ENCODE data around the gene LMO7. TPM values are rescaled to one million over a fixed set of nuclear protein-coding genes. Genes with fewer than 3 reads are reported as not detected.

The LMO7 gene
- total RNA-seq, 2 experiments from 2014 or later = 12.2 to 15.3 TPM

- intact Hi-C loops (cut with micrococcal nuclease) = no loop called here
- CTCF ChIA-PET = interaction anchor here (6.9 kb wide), 1 partner anchor 14 kb away, joined by 50 read pairs; no protein-coding TSS in a partner anchor
- peaks cover 7% of the 10 kb centered on the region for H3K4me1 Mint-ChIP-seq (ENCODE audit: low read depth)
Observed at GRCh38 chr13:75682326-75682725, 46.2 kb downstream of the LMO7 start.

GRCh38 chr13:75685239-75685697, 49.1 kb downstream of the LMO7 start:
- intact Hi-C loops (cut with micrococcal nuclease) = no loop called here
- POLR2A ChIA-PET = no interaction called here
- no peak overlapping the region for H3K27ac Mint-ChIP-seq

More at GRCh38 chr13:75682326-75682725, 46.2 kb downstream of the LMO7 start:
- POLR2A ChIA-PET = interaction anchor here (0.9 kb wide), 1 partner anchor 10 kb away, joined by 4 read pairs; no protein-coding TSS in a partner anchor
- DNase-seq (no peak), ATAC-seq (no peak)
- Mint-ChIP-seq H3K4me3 (no peak overlapping the region), H3K9me3 (no peaks in the 10 kb centered on the region), H3K27ac (no peak overlapping the region), H3K27me3 (no peaks in the 10 kb centered on the region), H3K36me3 (ENCODE audit: low read depth) (no peaks in the 10 kb centered on the region)
- no peak for TF ChIP-seq CTCF (IDR thresholded peaks at IDR 0.05)

GRCh38 chr13:75687150-75687763, 51.1 kb downstream of the LMO7 start:
- intact Hi-C loops (cut with micrococcal nuclease) = no loop called here
- CTCF ChIA-PET = interaction anchor here (0.6 to 6.9 kb wide), 14 partner anchors 9 to 190 kb away, joined by 3 to 50 read pairs (median 4); no protein-coding TSS in a partner anchor
- no peak overlapping the region for H3K4me3 Mint-ChIP-seq
- H3K27me3 Mint-ChIP-seq = no peaks in the 10 kb centered on the region
- POLR2A ChIA-PET = no interaction called here
- DNase-seq (no peak), ATAC-seq (no peak)
- peak; percentile 47 for TF ChIP-seq CTCF (IDR thresholded peaks at IDR 0.05)
- H3K27ac Mint-ChIP-seq = no peak overlapping the region
- no peaks in the 10 kb centered on the region for H3K9me3 Mint-ChIP-seq
- H3K4me1 Mint-ChIP-seq (ENCODE audit: low read depth) = peaks cover 10% of the 10 kb centered on the region
- H3K36me3 Mint-ChIP-seq (ENCODE audit: low read depth) = no peaks in the 10 kb centered on the region

More at GRCh38 chr13:75685239-75685697, 49.1 kb downstream of the LMO7 start:
- Mint-ChIP-seq H3K4me3 (no peak overlapping the region), H3K9me3 (no peaks in the 10 kb centered on the region), H3K27me3 (no peaks in the 10 kb centered on the region), H3K36me3 (ENCODE audit: low read depth) (no peaks in the 10 kb centered on the region), H3K4me1 (ENCODE audit: low read depth) (peaks cover 7% of the 10 kb centered on the region)
- peak; percentile 4 for DNase-seq
- no peak for TF ChIP-seq CTCF (IDR thresholded peaks at IDR 0.05)
- CTCF ChIA-PET = interaction anchor here (1.7 to 6.9 kb wide), 2 partner anchors 9 to 11 kb away, joined by 4 to 50 read pairs; no protein-coding TSS in a partner anchor
- peak; percentile 27 for ATAC-seq

GRCh38 chr13:75689686-75690085, 53.6 kb downstream of the LMO7 start:
- no peaks in the 10 kb centered on the region for H3K27me3 Mint-ChIP-seq
- no peak for DNase-seq
- peaks cover 10% of the 10 kb centered on the region for H3K4me1 Mint-ChIP-seq (ENCODE audit: low read depth)
- ChIA-PET CTCF (no interaction called here), POLR2A (no interaction called here)
- no peak for ATAC-seq
- no peak overlapping the region for H3K4me3 Mint-ChIP-seq
- H3K9me3 Mint-ChIP-seq = no peaks in the 10 kb centered on the region
- no peak overlapping the region for H3K27ac Mint-ChIP-seq
- H3K36me3 Mint-ChIP-seq (ENCODE audit: low read depth) = no peaks in the 10 kb centered on the region
- intact Hi-C loops (cut with micrococcal nuclease) = loop anchor here (10.0 kb wide), 1 partner anchor 75 kb away; no protein-coding TSS in a partner anchor
- TF ChIP-seq CTCF (IDR thresholded peaks at IDR 0.05) = no peak

- Mint-ChIP-seq H3K4me1 (ENCODE audit: low read depth) (peaks cover 3% of the 10 kb centered on the region), H3K27me3 (no peaks in the 10 kb centered on the region), H3K4me3 (no peak overlapping the region), H3K36me3 (ENCODE audit: low read depth) (no peaks in the 10 kb centered on the region), H3K9me3 (no peaks in the 10 kb centered on the region), H3K27ac (no peak overlapping the region)
- ChIA-PET CTCF (interaction anchor here (3.1 kb wide), 1 partner anchor 180 kb away, joined by 16 read pairs; no protein-coding TSS in a partner anchor), POLR2A (no interaction called here)
- TF ChIP-seq CTCF (IDR thresholded peaks at IDR 0.05) = no peak
- ATAC-seq = no peak
- intact Hi-C loops (cut with micrococcal nuclease) = loop anchor here (10.0 kb wide), 1 partner anchor 74 kb away; no protein-coding TSS in a partner anchor
- DNase-seq = no peak
Observed at GRCh38 chr13:75690607-75691006, 54.5 kb downstream of the LMO7 start.

All from activated CD8-positive, alpha-beta T cell treated with anti-CD3 and anti-CD28 coated beads for 36 hours (primary cell).